HepG2 (cell line): Measurements from ENCODE around the gene SARNP. TPM values are rescaled to one million over a fixed set of nuclear protein-coding genes. Genes with fewer than 3 reads are reported as not detected.

Source experiments
- JUN ChIP-seq: sonication (generic); formaldehyde crosslinking; IDR thresholded peaks from 2 replicates; pipeline ENCODE4 v1.4.0; 2020; ENCODE audit warnings: mild to moderate bottlenecking, missing genetic modification reagents
- KAT8 ChIP-seq: IDR thresholded peaks from 2 replicates; pipeline ENCODE4 v1.6.1; 2016; ENCODE audit warnings: missing genetic modification reagents, missing compliant biosample characterization
- MAFF ChIP-seq: IDR thresholded peaks from 2 replicates; pipeline ENCODE4 v1.6.1; 2011; ENCODE audit warnings: low read depth, low read length, improper control_type of control experiment
- ONECUT2 ChIP-seq: sonication (generic); formaldehyde crosslinking; IDR thresholded peaks from 2 replicates; pipeline ENCODE4 v1.4.0; 2020; ENCODE audit warnings: missing genetic modification reagents
- RXRA ChIP-seq: sonication (generic); formaldehyde crosslinking; IDR thresholded peaks from 2 replicates; pipeline ENCODE4 v1.5.1; 2020; ENCODE audit warnings: missing genetic modification reagents
- SP2 ChIP-seq: sonication (generic); formaldehyde crosslinking; IDR thresholded peaks from 2 replicates; pipeline ENCODE4 v1.5.1; 2020; ENCODE audit warnings: mild to moderate bottlenecking, missing genetic modification reagents
- SRSF1 ChIP-seq: fragments of 200-400 bp; formaldehyde crosslinking; optimal IDR thresholded peaks from 2 replicates; pipeline ENCODE3; 2017; ENCODE audit warnings: mild to moderate bottlenecking, low read depth, low read length, moderate library complexity
- ZNF672 ChIP-seq: sonication (generic); formaldehyde crosslinking; IDR thresholded peaks from 2 replicates; pipeline ENCODE4 v1.8.1; 2022; ENCODE audit warnings: missing genetic modification reagents
- ZNF724P ChIP-seq: sonication (generic); formaldehyde crosslinking; IDR thresholded peaks from 2 replicates; pipeline ENCODE4 v1.8.0; 2022; ENCODE audit warnings: missing genetic modification reagents, borderline replicate concordance
- ZNF75D ChIP-seq: sonication (generic); formaldehyde crosslinking; IDR thresholded peaks from 2 replicates; pipeline ENCODE4 v1.8.1; 2023; ENCODE audit warnings: missing genetic modification reagents, mild to moderate bottlenecking, borderline replicate concordance
- ZNF761 ChIP-seq: sonication (generic); formaldehyde crosslinking; conservative IDR thresholded peaks from 2 replicates; pipeline ENCODE4 v1.4.0; 2020; ENCODE audit warnings: mild to moderate bottlenecking, missing genetic modification reagents
- ZNF773 ChIP-seq: sonication (generic); formaldehyde crosslinking; IDR thresholded peaks from 2 replicates; pipeline ENCODE4 v1.4.0; 2020; ENCODE audit warnings: missing genetic modification reagents, borderline replicate concordance
- ZNF839 ChIP-seq: sonication (generic); formaldehyde crosslinking; IDR thresholded peaks from 2 replicates; pipeline ENCODE4 v1.4.0; 2020; ENCODE audit warnings: missing genetic modification reagents, mild to moderate bottlenecking, borderline replicate concordance
- polyA plus RNA-seq, 8 experiments: library from polyadenylated mRNA; depleted of rRNA in 3 of 8; stranded (reverse) in 7 of 8; unstranded in 1 of 8; fragments of >200 nt; fragmentation: Illumina TruSeq in 4 of 8; extraction: Trizol in 4 of 8; gene quantifications; 2 replicates each; pipeline versions ENCODE4 v1.2.1 to v1.2.3, GENCODE V29; 2011 to 2016; ENCODE audit warnings: low read depth in 4 of 8, missing spikeins in 1 of 8, mixed read lengths in 1 of 8; ENCODE audit not compliant: insufficient read depth in 1 of 8
- total RNA-seq, 5 experiments: library from RNA; depleted of rRNA; stranded (reverse); fragments of >200 nt; fragmentation: Illumina TruSeq; extraction: Trizol; gene quantifications; 2 replicates each; pipeline ENCODE4 v1.2.3, GENCODE V29; 2016; ENCODE audit warnings: low read depth in 1 of 5
- TF ChIP-seq, protein P1 (sequence below): fragments of 450-650 bp; IDR thresholded peaks from 2 replicates; pipeline ENCODE4 v1.6.1; 2017
- TF ChIP-seq, protein P2 (sequence below): sonication (generic); formaldehyde crosslinking; IDR thresholded peaks from 2 replicates; pipeline ENCODE4 v1.4.0; 2020; ENCODE audit warnings: mild to moderate bottlenecking, missing genetic modification reagents
- TF ChIP-seq, protein P3 (sequence below): sonication (generic); formaldehyde crosslinking; IDR thresholded peaks from 2 replicates; pipeline ENCODE4 v1.4.0; 2020; ENCODE audit warnings: mild to moderate bottlenecking, missing genetic modification reagents

SARNP gene
- total and polyA plus RNA-seq, 2 of the 13 experiments (the other 11 are each of a cell fraction or from before 2014, with no cell fraction given): 59.0 to 95.4 TPM

DNA sequence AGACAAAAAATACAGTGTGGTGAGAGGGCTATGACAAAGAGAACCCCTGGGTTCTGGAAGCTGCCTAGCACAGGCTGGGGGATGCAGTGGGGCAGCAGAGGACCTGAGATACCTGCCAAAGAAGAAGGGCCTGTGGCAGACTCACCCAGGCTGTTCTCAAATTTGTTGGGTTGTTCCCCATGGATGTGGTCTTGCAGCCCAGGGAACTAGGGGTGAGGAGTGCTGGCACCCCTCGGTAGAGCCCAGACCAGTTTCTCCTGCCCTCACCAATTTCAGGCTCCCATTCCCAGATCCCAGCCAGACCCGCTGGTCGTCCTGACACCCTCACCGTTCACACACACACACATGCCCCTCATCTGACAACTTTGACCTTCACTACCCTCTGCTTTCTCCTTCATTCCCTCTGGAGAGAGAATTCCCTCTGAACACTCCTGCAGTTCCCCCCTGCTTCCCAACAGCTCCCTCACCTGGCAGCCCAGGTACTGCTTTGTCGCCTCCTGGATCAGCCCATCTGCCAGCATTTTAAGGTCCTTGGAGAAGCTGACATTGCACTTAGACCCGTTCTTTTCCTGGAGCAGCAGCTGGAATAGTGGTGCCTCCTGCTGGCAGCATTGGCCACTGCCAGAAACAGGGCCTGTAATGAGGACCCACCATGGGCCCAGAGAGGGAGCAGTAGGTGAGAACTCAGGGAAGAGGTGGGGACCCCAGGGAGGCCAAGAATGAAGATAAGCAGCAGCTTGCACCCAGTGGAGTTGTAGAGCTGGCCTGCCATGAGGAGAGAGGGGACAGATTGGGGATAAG, 80.5 kb downstream of the SARNP start (continued):
- TF ChIP-seq ONECUT2 (CRISPR knock-in tag) (no peak), MAFF (peak; percentile 78), ZNF839 (CRISPR knock-in tag) (no peak), ZNF75D (CRISPR knock-in tag) (no peak), SP2 (CRISPR knock-in tag) (no peak), KAT8 (peak; percentile 43; the same call in 1 of the 2 replicates), SRSF1 (no peak), ZNF724P (no peak), RXRA (CRISPR knock-in tag) (peak; percentile 50; the same call in 1 of the 2 replicates), ZNF672 (no peak), ZNF761 (CRISPR knock-in tag) (0 out of 2 replicates have a peak, but pooled peaks have one; percentile 55), ZNF773 (0 out of 2 replicates have a peak, but pooled peaks have one; percentile 30), JUN (no peak)
- TF ChIP-seq, protein P1, sequence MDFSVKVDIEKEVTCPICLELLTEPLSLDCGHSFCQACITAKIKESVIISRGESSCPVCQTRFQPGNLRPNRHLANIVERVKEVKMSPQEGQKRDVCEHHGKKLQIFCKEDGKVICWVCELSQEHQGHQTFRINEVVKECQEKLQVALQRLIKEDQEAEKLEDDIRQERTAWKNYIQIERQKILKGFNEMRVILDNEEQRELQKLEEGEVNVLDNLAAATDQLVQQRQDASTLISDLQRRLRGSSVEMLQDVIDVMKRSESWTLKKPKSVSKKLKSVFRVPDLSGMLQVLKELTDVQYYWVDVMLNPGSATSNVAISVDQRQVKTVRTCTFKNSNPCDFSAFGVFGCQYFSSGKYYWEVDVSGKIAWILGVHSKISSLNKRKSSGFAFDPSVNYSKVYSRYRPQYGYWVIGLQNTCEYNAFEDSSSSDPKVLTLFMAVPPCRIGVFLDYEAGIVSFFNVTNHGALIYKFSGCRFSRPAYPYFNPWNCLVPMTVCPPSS: no peak
- TF ChIP-seq, protein P2, sequence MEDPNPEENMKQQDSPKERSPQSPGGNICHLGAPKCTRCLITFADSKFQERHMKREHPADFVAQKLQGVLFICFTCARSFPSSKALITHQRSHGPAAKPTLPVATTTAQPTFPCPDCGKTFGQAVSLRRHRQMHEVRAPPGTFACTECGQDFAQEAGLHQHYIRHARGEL (CRISPR knock-in tag): no peak
- TF ChIP-seq, protein P3, sequence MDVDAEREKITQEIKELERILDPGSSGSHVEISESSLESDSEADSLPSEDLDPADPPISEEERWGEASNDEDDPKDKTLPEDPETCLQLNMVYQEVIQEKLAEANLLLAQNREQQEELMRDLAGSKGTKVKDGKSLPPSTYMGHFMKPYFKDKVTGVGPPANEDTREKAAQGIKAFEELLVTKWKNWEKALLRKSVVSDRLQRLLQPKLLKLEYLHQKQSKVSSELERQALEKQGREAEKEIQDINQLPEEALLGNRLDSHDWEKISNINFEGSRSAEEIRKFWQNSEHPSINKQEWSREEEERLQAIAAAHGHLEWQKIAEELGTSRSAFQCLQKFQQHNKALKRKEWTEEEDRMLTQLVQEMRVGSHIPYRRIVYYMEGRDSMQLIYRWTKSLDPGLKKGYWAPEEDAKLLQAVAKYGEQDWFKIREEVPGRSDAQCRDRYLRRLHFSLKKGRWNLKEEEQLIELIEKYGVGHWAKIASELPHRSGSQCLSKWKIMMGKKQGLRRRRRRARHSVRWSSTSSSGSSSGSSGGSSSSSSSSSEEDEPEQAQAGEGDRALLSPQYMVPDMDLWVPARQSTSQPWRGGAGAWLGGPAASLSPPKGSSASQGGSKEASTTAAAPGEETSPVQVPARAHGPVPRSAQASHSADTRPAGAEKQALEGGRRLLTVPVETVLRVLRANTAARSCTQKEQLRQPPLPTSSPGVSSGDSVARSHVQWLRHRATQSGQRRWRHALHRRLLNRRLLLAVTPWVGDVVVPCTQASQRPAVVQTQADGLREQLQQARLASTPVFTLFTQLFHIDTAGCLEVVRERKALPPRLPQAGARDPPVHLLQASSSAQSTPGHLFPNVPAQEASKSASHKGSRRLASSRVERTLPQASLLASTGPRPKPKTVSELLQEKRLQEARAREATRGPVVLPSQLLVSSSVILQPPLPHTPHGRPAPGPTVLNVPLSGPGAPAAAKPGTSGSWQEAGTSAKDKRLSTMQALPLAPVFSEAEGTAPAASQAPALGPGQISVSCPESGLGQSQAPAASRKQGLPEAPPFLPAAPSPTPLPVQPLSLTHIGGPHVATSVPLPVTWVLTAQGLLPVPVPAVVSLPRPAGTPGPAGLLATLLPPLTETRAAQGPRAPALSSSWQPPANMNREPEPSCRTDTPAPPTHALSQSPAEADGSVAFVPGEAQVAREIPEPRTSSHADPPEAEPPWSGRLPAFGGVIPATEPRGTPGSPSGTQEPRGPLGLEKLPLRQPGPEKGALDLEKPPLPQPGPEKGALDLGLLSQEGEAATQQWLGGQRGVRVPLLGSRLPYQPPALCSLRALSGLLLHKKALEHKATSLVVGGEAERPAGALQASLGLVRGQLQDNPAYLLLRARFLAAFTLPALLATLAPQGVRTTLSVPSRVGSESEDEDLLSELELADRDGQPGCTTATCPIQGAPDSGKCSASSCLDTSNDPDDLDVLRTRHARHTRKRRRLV (CRISPR knock-in tag): no peak
